Measurements from ENCODE around the gene BEST4. TPM values are rescaled to one million over a fixed set of nuclear protein-coding genes. Genes with fewer than 3 reads are reported as not detected.

BEST4 gene
- total and polyA plus RNA-seq, 9 donors = 0.18 to 1.4 (median 0.36) TPM

GRCh38 chr1:44808938-44809917, 21.3 kb upstream of the BEST4 start:
- Histone ChIP-seq H3K27ac (ENCODE audit: low read length) (peak overlapping the region; percentile 99), H3K36me3 (ENCODE audit: control insufficient read depth, insufficient read depth, low read length) (peaks cover 29% of the 10 kb centered on the region), H3K4me1 (ENCODE audit: control insufficient read depth, insufficient read depth, low read length) (peaks cover 77% of the 10 kb centered on the region), H3K27me3 (ENCODE audit: control insufficient read depth, insufficient read depth, low read length) (no peaks in the 10 kb centered on the region), H3K4me3 (ENCODE audit: low read length) (peak overlapping the region; percentile 32), H3K9me3 (replicated peaks; ENCODE audit: control insufficient read depth, low read depth, low read length) (no peaks in the 10 kb centered on the region)
- WGBS (ENCODE audit: insufficient coverage) = 10% methylated on average over 2 of the region's 6 CpGs
- DNase-seq = peak; percentile 88

DNA sequence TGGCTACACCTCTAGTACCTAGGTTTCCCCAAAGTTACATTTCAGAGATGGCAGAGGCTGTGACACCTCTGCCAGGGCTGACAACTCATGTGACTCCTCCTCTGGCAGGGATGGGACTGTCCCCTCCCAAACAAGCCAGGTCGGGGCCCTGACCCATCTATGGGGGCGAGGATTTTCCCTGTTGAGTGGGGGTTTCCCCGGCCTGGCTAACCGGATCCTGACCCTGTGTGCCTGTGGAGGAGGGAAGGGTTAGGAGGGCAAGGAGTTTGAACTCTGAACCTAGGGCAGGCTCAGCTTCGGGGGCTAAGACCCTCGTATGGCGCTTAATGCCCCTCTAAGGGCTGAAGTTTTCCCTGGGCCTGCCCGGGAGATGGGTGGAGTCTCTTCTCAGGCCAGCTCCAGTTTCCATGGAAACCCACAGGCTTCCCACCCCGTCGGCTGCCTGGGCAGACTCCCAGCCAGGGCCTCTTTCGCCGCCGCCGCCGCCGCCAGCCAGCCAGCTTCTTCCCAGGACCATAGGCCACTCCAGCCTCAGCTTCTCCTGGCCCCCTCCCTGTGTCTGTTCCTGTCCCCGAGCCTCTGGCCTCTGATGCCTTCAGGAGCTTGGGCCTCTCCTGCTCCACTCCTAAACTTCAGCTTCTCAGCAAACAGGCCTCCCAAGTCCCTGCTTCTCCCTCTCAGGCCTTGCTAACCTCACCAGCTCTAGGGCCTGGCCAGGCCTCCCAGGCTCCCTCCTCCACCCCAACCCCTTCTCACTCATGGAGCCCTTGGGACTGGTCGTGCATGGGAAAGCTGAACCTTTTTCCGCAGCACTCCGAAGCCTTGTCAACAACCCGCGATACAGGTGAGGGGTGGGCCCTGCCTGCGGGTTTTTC, 20.3 kb upstream of the BEST4 start, which contains the start of gene BTBD19:
BTBD19 (plus strand) TSS at position 461 of the 875 bp plus-strand sequence; CDS start at position 759, 298 bp downstream.
- Histone ChIP-seq H3K27me3 (ENCODE audit: control insufficient read depth, insufficient read depth, low read length) (no peaks in the 10 kb centered on the region), H3K36me3 (ENCODE audit: control insufficient read depth, insufficient read depth, low read length) (peaks cover 38% of the 10 kb centered on the region), H3K4me3 (ENCODE audit: low read length) (peak within 1 kb of the TSS; percentile 32), H3K4me1 (ENCODE audit: control insufficient read depth, insufficient read depth, low read length) (peaks cover 83% of the 10 kb centered on the region), H3K27ac (ENCODE audit: low read length) (peak within 1 kb of the TSS; percentile 99), H3K9me3 (replicated peaks; ENCODE audit: control insufficient read depth, low read depth, low read length) (no peaks in the 10 kb centered on the region)
- WGBS (ENCODE audit: insufficient coverage) = 12% methylated on average over 21 of the region's 23 CpGs
- DNase-seq = peak; percentile 97

GRCh38 chr1:44807364-44808062, 19.5 kb upstream of the BEST4 start:
- WGBS (ENCODE audit: insufficient coverage) = 6% methylated on average over 12 of the region's 16 CpGs
- peaks cover 46% of the 10 kb centered on the region for H3K36me3 ChIP-seq (ENCODE audit: control insufficient read depth, insufficient read depth, low read length)
- DNase-seq = peak; percentile 99
- H3K4me3 ChIP-seq (ENCODE audit: low read length) = no peak overlapping the region
- no peaks in the 10 kb centered on the region for H3K27me3 ChIP-seq (ENCODE audit: control insufficient read depth, insufficient read depth, low read length)
- no peaks in the 10 kb centered on the region for H3K9me3 ChIP-seq (replicated peaks; ENCODE audit: control insufficient read depth, low read depth, low read length)
- H3K4me1 ChIP-seq (ENCODE audit: control insufficient read depth, insufficient read depth, low read length) = peaks cover 84% of the 10 kb centered on the region
- peak overlapping the region; percentile 99 for H3K27ac ChIP-seq (ENCODE audit: low read length)

GRCh38 chr1:44806704-44807363, 18.9 kb upstream of the BEST4 start, which contains the start of gene DYNLT4:
TSS of gene DYNLT4 (minus strand) at chr1:44807351. CDS start at chr1:44806668, 683 bp downstream.
- H3K4me3 ChIP-seq (ENCODE audit: low read length) = peak within 1 kb of the TSS; percentile 32
- WGBS (ENCODE audit: insufficient coverage) = 40% methylated on average over 2 of the region's 7 CpGs
- H3K27ac ChIP-seq (ENCODE audit: low read length) = peak within 1 kb of the TSS; percentile 99
- DNase-seq = peak; percentile 52
- no peaks in the 10 kb centered on the region for H3K9me3 ChIP-seq (replicated peaks; ENCODE audit: control insufficient read depth, low read depth, low read length)
- H3K27me3 ChIP-seq (ENCODE audit: control insufficient read depth, insufficient read depth, low read length) = no peaks in the 10 kb centered on the region
- peaks cover 85% of the 10 kb centered on the region for H3K4me1 ChIP-seq (ENCODE audit: control insufficient read depth, insufficient read depth, low read length)
- H3K36me3 ChIP-seq (ENCODE audit: control insufficient read depth, insufficient read depth, low read length) = peaks cover 46% of the 10 kb centered on the region

GRCh38 chr1:44806025-44806703, 18.2 kb upstream of the BEST4 start:
- 89% methylated on average over 62 of the region's 70 CpGs for whole genome bisulfite sequencing (ENCODE audit: insufficient coverage)
- H3K27ac ChIP-seq (ENCODE audit: low read length) = peak overlapping the region; percentile 99
- H3K4me1 ChIP-seq (ENCODE audit: control insufficient read depth, insufficient read depth, low read length) = peaks cover 87% of the 10 kb centered on the region
- H3K36me3 ChIP-seq (ENCODE audit: control insufficient read depth, insufficient read depth, low read length) = peaks cover 46% of the 10 kb centered on the region
- no peaks in the 10 kb centered on the region for H3K27me3 ChIP-seq (ENCODE audit: control insufficient read depth, insufficient read depth, low read length)
- no peak overlapping the region for H3K4me3 ChIP-seq (ENCODE audit: low read length)
- peak; percentile 16 for DNase-seq
- H3K9me3 ChIP-seq (replicated peaks; ENCODE audit: control insufficient read depth, low read depth, low read length) = no peaks in the 10 kb centered on the region

GRCh38 chr1:44805311-44806024, 17.5 kb upstream of the BEST4 start:
- H3K4me3 ChIP-seq (ENCODE audit: low read length) = no peak overlapping the region
- no peaks in the 10 kb centered on the region for H3K27me3 ChIP-seq (ENCODE audit: control insufficient read depth, insufficient read depth, low read length)
- no peaks in the 10 kb centered on the region for H3K9me3 ChIP-seq (replicated peaks; ENCODE audit: control insufficient read depth, low read depth, low read length)
- peaks cover 46% of the 10 kb centered on the region for H3K36me3 ChIP-seq (ENCODE audit: control insufficient read depth, insufficient read depth, low read length)
- DNase-seq = peak; percentile 38
- H3K27ac ChIP-seq (ENCODE audit: low read length) = no peak overlapping the region
- peaks cover 89% of the 10 kb centered on the region for H3K4me1 ChIP-seq (ENCODE audit: control insufficient read depth, insufficient read depth, low read length)
- 86% methylated on average over 18 of the region's 20 CpGs for WGBS (ENCODE audit: insufficient coverage)

GRCh38 chr1:44803312-44804095, 15.5 kb upstream of the BEST4 start:
- Histone ChIP-seq H3K4me1 (ENCODE audit: control insufficient read depth, insufficient read depth, low read length) (peaks cover 78% of the 10 kb centered on the region), H3K27me3 (ENCODE audit: control insufficient read depth, insufficient read depth, low read length) (no peaks in the 10 kb centered on the region), H3K9me3 (replicated peaks; ENCODE audit: control insufficient read depth, low read depth, low read length) (no peaks in the 10 kb centered on the region), H3K27ac (ENCODE audit: low read length) (peak overlapping the region; percentile 90), H3K4me3 (ENCODE audit: low read length) (no peak overlapping the region), H3K36me3 (ENCODE audit: control insufficient read depth, insufficient read depth, low read length) (peaks cover 46% of the 10 kb centered on the region)
- whole genome bisulfite sequencing (ENCODE audit: insufficient coverage) = 79% methylated on average over 6 of the region's 13 CpGs
- DNase-seq = no peak

DNA sequence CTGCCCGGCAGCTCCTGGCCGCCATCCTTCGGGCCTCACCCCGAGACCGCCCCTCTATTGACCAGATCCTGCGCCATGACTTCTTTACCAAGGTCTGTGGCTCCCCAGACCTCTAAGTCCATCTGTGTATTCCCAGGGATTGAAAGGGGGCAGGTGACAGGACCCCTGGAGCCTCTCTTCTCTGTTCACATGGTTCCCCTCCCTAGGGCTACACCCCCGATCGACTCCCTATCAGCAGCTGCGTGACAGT, 15.0 kb upstream of the BEST4 start:
- Histone ChIP-seq H3K27ac (ENCODE audit: low read length) (peak overlapping the region; percentile 90), H3K27me3 (ENCODE audit: control insufficient read depth, insufficient read depth, low read length) (no peaks in the 10 kb centered on the region), H3K4me3 (ENCODE audit: low read length) (no peak overlapping the region), H3K9me3 (replicated peaks; ENCODE audit: control insufficient read depth, low read depth, low read length) (no peaks in the 10 kb centered on the region), H3K36me3 (ENCODE audit: control insufficient read depth, insufficient read depth, low read length) (peaks cover 46% of the 10 kb centered on the region), H3K4me1 (ENCODE audit: control insufficient read depth, insufficient read depth, low read length) (peaks cover 73% of the 10 kb centered on the region)
- WGBS (ENCODE audit: insufficient coverage) = 87% methylated on average over 6 of the region's 9 CpGs
- DNase-seq = no peak
